Right lobe of liver (tissue), 6 donors: ENCODE measurements around the gene SH3PXD2A. TPM values are rescaled to one million over a fixed set of nuclear protein-coding genes. Genes with fewer than 3 reads are reported as not detected.
A peak's percentile ranks its signal among the peaks of the same experiment; 100 is the strongest.

Experiments
- ATAC-seq, 4 donors: fragments of 200-7000 bp; cut with Tn5 transposase; one replicate each; pipeline ENCODE4 v1.9.1; 2020; ENCODE audit warnings: mild to moderate bottlenecking in 4 of 4, moderate library complexity in 4 of 4
- DNase-seq, 3 donors: peaks; one replicate each; pipeline ENCODE4 v3.0.0-alpha.2; 2020
- H3K27ac ChIP-seq, 3 donors: fragments of 200-600 bp; one replicate each; pipeline ENCODE4 v1.8.0; 2022
- H3K27me3 ChIP-seq, 2 donors: fragments of 200-600 bp; one replicate each; pipeline ENCODE4 v1.8.0; 2022
- H3K36me3 ChIP-seq, 4 donors: fragments of 200-600 bp; sonication (generic) in 1 of 4; one replicate each; pipeline versions ENCODE4 v1.5.1 to v1.8.0; 2017 to 2022; ENCODE audit warnings: control low read depth in 1 of 4
- H3K4me1 ChIP-seq, 4 donors: fragments of 200-600 bp; sonication (generic) in 1 of 4; one replicate each; pipeline versions ENCODE4 v1.5.1 to v1.8.0; 2017 to 2022; ENCODE audit warnings: control low read depth in 1 of 4
- H3K4me3 ChIP-seq, 3 donors: fragments of 200-600 bp; one replicate each; pipeline ENCODE4 v1.8.0; 2022
- H3K9me3 ChIP-seq, 4 donors: fragments of 200-600 bp; sonication (generic) in 1 of 4; one replicate each; pipeline versions ENCODE4 v1.5.1 to v1.8.0; 2017 to 2022; ENCODE audit warnings: control low read depth in 1 of 4
- POLR2A ChIP-seq: fragments of 450-650 bp; IDR thresholded peaks from one replicate; pipeline ENCODE4 v1.6.1; 2017; ENCODE audit warnings: antibody characterized with exemption, mild to moderate bottlenecking
- WGBS: methylation state at CpG from one replicate; pipeline ENCODE4 v1.1.6; 2018; ENCODE audit warnings: low coverage, low lambda C conversion rate; ENCODE audit not compliant: insufficient coverage; ENCODE audit errors: missing lambda C conversion rate; 5-methylcytosine and 5-hydroxymethylcytosine counted together
- intact Hi-C, 2 donors: fragments of 100-400 bp; cut with DNase I; formaldehyde crosslinking; loops; one replicate each; pipeline versions ENCODE4 v1.11.2 to v1.14.1; 2022
- total RNA-seq, 6 experiments: library from RNA; depleted of rRNA in 2 of 6; stranded (reverse); fragments of >200 nt in 2 of 6; fragmentation: NEBNext Ultra II Directional in 3 of 6; extraction: Animal tissue kit (Norgen Biotek cat#: 25700) in 3 of 6; gene quantifications; one replicate each; pipeline versions ENCODE4 v1.1.0 to v1.2.4, GENCODE V29; 2016 to 2023
- TF ChIP-seq, protein P1 (sequence below), 4 donors: fragments of 200-600 bp in 3 of 4; fragments of 450-650 bp in 1 of 4; IDR thresholded peaks; one replicate each; pipeline versions ENCODE4 v1.5.1 to v1.8.0; 2016 to 2022; ENCODE audit warnings: antibody characterized with exemption in 4 of 4, mild to moderate bottlenecking in 2 of 4
- donor health status: DM: no; HTN: yes; CAD: no.
- donor health status: DM: no; HTN: no; CAD: no.
- donor health status: DM: no; HTN: no; CAD: no.
- donor health status: DM: no; HTN: yes; CAD: no.
- donor health status: DM: no; HTN: yes; CAD: no.

The SH3PXD2A gene
- total RNA-seq, 6 experiments from 2014 or later, result 3.0 to 38.3 (median 10.0) TPM

DNA sequence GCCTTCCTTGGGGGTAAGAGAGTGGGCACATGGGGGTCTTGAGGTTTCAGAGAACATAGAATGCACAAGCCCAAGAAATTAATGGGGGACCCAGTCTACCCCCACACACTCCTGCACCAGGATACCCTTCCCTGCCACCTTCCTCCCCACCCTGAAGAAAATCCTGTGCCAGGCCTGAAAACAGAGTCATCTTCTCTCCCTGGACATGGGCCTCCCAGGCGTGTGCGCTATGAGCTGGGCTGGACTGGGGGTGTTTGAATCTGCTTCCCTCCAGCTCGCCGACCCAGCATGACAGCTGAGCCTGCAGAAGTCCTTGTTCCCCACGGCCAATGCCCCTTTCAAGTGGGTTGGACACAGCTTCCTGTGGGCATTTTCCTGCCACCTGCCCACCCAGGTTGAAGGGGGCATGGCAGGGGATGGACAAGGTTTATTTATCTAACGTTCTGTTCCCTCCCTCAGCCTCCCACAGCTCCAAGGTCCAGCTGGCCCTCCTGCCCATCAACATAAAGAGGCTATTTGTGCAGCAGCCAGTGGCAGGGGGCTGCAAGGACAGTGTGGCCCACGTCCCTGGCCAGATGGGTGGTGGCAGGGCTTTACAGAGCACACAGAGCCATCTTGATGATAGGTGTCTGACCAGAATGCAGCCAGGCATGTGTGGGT is 141.0 kb downstream of the SH3PXD2A start:
- no peak for TF ChIP-seq POLR2A
- DNase-seq, result no peak
- Histone ChIP-seq H3K4me3 (no peak overlapping the region), H3K27ac (no peak overlapping the region), H3K9me3 (no peaks in the 10 kb centered on the region), H3K36me3 (no peaks in the 10 kb centered on the region), H3K4me1 (no peaks in the 10 kb centered on the region), H3K27me3 (no peaks in the 10 kb centered on the region)
- 33% methylated on average over 1 of the region's 7 CpGs for WGBS
- ATAC-seq, result no peak
- intact Hi-C loops, result loop anchor here (5.0 kb wide), 2 partner anchors 143 to 168 kb away; partner anchors contain the start of gene SH3PXD2A (in 2 of the 2)

DNA sequence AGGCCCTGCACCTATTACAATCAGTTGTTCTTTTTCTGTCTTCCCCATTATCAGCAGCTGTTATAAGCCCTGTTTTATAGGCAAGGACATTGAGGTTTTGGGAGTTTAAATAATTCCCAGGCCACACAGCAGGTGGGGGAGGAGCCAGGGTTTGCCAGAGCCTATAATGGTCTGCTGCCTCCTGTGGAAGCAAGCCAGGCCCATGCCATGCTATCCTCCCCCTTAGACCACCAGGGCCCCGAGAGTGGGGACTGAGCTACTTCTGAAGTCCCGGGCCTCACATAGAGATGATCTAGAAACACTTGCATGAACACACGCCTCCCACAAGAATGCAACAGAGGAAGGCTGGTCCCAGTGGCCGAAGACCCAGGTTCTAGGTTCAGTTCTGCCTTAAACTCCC is 141.7 kb downstream of the SH3PXD2A start:
- WGBS, result no CpG with 5 or more reads among the region's 4 CpGs
- H3K9me3 ChIP-seq, result no peaks in the 10 kb centered on the region
- no peaks in the 10 kb centered on the region for H3K4me1 ChIP-seq
- H3K27ac ChIP-seq, result no peak overlapping the region
- ATAC-seq, result no peak
- intact Hi-C loops, result loop anchor here (5.0 kb wide), 2 partner anchors 144 to 169 kb away; partner anchors contain the start of gene SH3PXD2A (in 2 of the 2)
- H3K4me3 ChIP-seq, result no peak overlapping the region
- DNase-seq, result no peak
- no peak for TF ChIP-seq POLR2A
- TF ChIP-seq, protein P1, sequence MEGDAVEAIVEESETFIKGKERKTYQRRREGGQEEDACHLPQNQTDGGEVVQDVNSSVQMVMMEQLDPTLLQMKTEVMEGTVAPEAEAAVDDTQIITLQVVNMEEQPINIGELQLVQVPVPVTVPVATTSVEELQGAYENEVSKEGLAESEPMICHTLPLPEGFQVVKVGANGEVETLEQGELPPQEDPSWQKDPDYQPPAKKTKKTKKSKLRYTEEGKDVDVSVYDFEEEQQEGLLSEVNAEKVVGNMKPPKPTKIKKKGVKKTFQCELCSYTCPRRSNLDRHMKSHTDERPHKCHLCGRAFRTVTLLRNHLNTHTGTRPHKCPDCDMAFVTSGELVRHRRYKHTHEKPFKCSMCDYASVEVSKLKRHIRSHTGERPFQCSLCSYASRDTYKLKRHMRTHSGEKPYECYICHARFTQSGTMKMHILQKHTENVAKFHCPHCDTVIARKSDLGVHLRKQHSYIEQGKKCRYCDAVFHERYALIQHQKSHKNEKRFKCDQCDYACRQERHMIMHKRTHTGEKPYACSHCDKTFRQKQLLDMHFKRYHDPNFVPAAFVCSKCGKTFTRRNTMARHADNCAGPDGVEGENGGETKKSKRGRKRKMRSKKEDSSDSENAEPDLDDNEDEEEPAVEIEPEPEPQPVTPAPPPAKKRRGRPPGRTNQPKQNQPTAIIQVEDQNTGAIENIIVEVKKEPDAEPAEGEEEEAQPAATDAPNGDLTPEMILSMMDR (IDR thresholded peaks at IDR 0.05), result no peak
- H3K36me3 ChIP-seq, result no peaks in the 10 kb centered on the region
- no peaks in the 10 kb centered on the region for H3K27me3 ChIP-seq

DNA sequence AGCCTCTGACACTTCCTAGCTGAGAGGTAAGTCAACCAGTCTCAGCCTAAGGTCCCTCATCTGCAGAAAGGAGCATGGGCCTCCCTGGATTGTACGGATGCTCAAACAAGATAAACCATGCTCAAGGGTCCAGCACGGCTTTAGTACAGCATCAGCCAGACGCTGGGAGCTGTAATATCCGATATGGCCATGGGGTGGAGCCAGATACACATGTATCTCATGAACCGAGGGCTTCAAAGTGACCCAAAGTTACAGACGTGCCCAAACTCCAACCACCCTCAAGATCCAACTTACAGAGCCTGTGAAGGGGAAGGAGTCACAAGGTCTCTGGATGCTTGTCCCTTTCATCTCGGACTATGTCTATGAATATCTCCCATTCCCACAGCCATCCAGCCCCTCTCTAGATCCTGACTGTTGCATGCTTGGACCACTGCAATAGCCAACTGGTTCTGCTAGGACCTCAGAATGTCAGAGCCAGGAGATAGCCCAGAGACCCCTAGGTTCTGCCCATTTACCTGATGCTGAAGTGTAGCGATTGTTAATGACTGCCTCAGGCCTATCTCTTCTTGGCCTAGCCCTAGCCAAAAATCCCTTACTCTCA is 142.4 kb downstream of the SH3PXD2A start:
- Histone ChIP-seq H3K27me3 (no peaks in the 10 kb centered on the region), H3K9me3 (no peaks in the 10 kb centered on the region), H3K4me1 (no peaks in the 10 kb centered on the region), H3K27ac (no peak overlapping the region), H3K36me3 (no peaks in the 10 kb centered on the region), H3K4me3 (no peak overlapping the region)
- peak; percentile 87 to 95 (median 94) for ATAC-seq
- TF ChIP-seq, protein P1 (IDR thresholded peaks at IDR 0.05), result peak; percentile 82 to 98 (median 86)
- no peak for TF ChIP-seq POLR2A
- 0% methylated on average over 4 of the region's 8 CpGs for WGBS
- peak in 2 of 3 donors; percentile 61 to 79 for DNase-seq
- intact Hi-C loops, result loop anchor here (5.0 kb wide), 2 partner anchors 144 to 169 kb away; partner anchors contain the start of gene SH3PXD2A (in 2 of the 2)

DNA sequence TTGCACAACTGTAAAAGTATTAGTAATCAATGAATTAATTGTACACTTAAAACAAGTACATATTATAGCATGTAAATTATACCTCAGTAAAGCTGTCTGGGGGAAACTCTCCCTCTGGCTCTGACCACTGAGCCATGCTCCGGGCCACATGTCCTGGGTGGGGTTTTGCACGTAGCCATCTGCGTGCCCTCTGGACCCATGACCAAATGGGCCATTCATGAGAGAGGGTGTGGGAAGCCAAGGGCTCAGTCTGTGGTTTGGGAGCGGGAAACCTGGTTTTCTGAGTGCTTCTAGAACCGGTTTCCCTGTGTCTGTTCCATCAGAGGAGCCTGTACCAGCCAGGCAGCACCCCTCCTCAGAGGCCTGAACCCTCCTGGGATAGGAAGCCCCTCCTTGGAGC is 143.2 kb downstream of the SH3PXD2A start:
- WGBS, result 38% methylated on average over 3 of the region's 5 CpGs
- intact Hi-C loops, result loop anchor here (5.0 kb wide), 2 partner anchors 145 to 170 kb away; partner anchors contain the start of gene SH3PXD2A (in 2 of the 2)
- no peak overlapping the region for H3K27ac ChIP-seq
- no peaks in the 10 kb centered on the region for H3K4me1 ChIP-seq
- H3K36me3 ChIP-seq, result no peaks in the 10 kb centered on the region
- DNase-seq (no peak), ATAC-seq (peak in 1 of 4 donors; percentile 12)
- no peaks in the 10 kb centered on the region for H3K27me3 ChIP-seq
- H3K9me3 ChIP-seq, result no peaks in the 10 kb centered on the region
- H3K4me3 ChIP-seq, result no peak overlapping the region
- TF ChIP-seq, protein P1 (IDR thresholded peaks at IDR 0.05), result no peak
- no peak for TF ChIP-seq POLR2A
